ENCODE results near the gene QSOX1. TPM values are rescaled to one million over a fixed set of nuclear protein-coding genes. Genes with fewer than 3 reads are reported as not detected.

Gene QSOX1
- total RNA-seq, 1 experiment from 2014 or later, result 226 TPM

DNA sequence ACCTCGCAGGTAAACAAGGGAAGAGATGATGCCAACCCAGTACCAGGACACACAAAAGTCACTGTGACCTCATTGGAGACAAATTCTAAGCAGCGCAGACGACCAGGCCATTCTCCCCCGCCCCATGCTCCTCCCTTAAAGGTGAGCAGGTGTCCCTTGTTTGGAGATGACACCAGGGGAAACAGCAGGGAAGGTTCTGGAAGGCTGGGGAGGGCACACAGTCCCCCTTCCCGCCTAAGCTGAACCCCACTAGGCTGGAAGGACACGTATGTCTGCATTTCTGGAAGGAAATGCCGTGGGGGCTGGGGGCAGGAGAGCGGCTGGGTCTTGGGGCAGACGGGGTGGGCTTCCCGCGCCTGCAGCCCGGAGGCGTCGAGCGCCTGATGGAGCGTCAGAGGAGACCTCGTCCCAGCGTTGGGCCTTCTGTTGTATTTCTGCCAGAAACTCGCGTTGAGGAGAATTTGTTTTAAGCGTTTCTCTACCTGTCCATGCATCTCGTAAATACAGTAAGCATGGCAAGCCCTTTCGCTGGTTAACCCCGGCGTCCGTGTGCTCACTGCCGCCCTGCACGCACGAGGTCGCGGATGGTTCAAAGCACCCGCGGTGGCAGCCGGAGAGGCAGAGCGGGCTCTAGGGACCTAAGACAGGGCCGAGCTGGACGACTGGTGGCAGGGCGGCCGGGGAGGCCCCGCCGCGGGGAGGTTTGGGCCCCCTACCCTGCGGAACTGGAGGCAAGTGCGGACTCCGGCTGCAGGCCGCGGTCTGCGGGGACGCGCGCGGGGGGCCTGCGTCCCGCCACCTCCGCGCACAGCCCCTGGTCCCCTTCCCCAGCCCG lies 74.2 kb downstream of the QSOX1 start:
- H2AFZ ChIP-seq, result peak overlapping the region; percentile 91; the same call in 1 of the 2 replicates
- DNase-seq, result no peak
- no TSS peak for BruUV-seq (replicated peaks)
- no peak overlapping the region for H3K27ac ChIP-seq
- H3K9me3 ChIP-seq (ENCODE audit: insufficient read depth, low read depth), result no peaks in the 10 kb centered on the region
- H3K4me3 ChIP-seq, result peak overlapping the region; percentile 78
- no peaks in the 10 kb centered on the region for H3K79me2 ChIP-seq (ENCODE audit: low read depth)
- POLR2A ChIA-PET (ENCODE audit: unreplicated experiment), result no interaction called here
- H3K4me2 ChIP-seq, result peak overlapping the region; percentile 100
- H3K9me2 ChIP-seq (ENCODE audit: insufficient read depth), result no peaks in the 10 kb centered on the region
- H3F3A ChIP-seq (ENCODE audit: insufficient read depth, low read depth), result peaks cover 10% of the 10 kb centered on the region; the same call in 1 of the 2 replicates
- H3K4me1 ChIP-seq (replicated peaks; ENCODE audit: insufficient read depth), result 0 out of 2 replicates have a peak, but pooled peaks cover 4% of the 10 kb centered on the region
- no peaks in the 10 kb centered on the region for H4K20me1 ChIP-seq (ENCODE audit: insufficient read depth)
- TF ChIP-seq, protein P1, sequence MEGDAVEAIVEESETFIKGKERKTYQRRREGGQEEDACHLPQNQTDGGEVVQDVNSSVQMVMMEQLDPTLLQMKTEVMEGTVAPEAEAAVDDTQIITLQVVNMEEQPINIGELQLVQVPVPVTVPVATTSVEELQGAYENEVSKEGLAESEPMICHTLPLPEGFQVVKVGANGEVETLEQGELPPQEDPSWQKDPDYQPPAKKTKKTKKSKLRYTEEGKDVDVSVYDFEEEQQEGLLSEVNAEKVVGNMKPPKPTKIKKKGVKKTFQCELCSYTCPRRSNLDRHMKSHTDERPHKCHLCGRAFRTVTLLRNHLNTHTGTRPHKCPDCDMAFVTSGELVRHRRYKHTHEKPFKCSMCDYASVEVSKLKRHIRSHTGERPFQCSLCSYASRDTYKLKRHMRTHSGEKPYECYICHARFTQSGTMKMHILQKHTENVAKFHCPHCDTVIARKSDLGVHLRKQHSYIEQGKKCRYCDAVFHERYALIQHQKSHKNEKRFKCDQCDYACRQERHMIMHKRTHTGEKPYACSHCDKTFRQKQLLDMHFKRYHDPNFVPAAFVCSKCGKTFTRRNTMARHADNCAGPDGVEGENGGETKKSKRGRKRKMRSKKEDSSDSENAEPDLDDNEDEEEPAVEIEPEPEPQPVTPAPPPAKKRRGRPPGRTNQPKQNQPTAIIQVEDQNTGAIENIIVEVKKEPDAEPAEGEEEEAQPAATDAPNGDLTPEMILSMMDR (conservative IDR thresholded peaks at IDR 0.05), result no peak
- no peak for TF ChIP-seq EZH2 (IDR thresholded peaks at IDR 0.05; ENCODE audit: low read depth)
- CTCF ChIA-PET, result no interaction called here
- H3K36me3 ChIP-seq (ENCODE audit: low read depth), result no peaks in the 10 kb centered on the region
- H3K27me3 ChIP-seq (ENCODE audit: insufficient read depth, low read depth), result peaks cover 28% of the 10 kb centered on the region
- intact Hi-C loops (cut with micrococcal nuclease; ENCODE audit: unreplicated experiment), result no loop called here

DNA sequence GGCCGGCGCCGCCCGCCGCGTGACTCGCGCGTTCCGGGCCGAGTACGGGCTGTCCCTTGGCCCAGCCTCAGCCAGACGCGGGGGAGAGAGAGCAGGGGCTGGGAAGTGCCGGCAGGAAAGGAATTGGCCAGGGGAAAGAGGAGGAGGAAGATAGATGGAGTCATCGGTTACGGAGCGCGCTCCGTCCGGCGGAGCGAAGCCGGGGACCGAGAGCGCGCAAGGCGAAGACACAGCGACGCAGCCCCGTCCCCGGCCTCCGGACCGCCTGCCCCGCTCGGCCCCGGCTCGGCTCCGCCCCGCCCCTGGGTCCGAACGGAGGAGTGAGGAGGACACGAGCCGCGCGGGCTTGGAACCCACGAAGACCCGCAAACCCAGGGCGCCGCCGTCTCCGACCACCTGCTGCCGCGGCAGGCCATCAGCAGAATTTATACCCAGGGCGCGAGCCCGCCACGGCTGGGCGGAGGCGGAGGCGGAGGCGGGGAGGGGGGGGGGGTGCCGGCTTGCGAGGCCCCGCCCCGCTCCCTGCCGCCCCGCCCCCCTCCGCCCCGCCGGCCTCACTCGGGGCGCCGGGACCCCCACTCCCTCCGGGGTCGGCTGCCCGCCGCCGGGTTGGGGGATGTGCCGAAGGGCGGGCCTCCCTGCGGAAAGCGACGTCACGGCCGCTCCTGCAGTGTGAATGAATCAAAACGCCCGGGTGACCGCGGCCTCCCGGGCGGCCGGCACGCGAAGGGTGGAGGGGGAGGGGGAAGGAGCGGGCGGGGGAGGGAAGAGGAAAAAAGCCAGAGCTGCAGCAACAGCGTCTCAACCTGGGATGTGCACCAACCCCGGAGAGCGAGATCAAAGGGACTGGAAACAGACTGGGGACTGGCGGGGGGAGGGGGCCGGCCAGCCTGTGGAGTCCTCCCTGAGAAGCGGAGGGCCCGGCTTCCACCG lies 75.1 kb downstream of the QSOX1 start, which contains the start of gene LHX4:
TSS of gene LHX4 (plus strand) at position 782 of the 933 bp plus-strand sequence. CDS start 266 bp downstream, outside the sequence.
- no TSS peak for BruUV-seq (replicated peaks)
- ChIA-PET CTCF (no interaction called here), POLR2A (ENCODE audit: unreplicated experiment) (no interaction called here)
- intact Hi-C loops (cut with micrococcal nuclease; ENCODE audit: unreplicated experiment), result no loop called here
- no peaks in the 10 kb centered on the region for H3K79me2 ChIP-seq (ENCODE audit: low read depth)
- 0 out of 2 replicates have a peak, but pooled peaks cover 4% of the 10 kb centered on the region for H3K4me1 ChIP-seq (replicated peaks; ENCODE audit: insufficient read depth)
- peak within 1 kb of the TSS; percentile 100 for H3K4me2 ChIP-seq
- no peaks in the 10 kb centered on the region for H3K9me2 ChIP-seq (ENCODE audit: insufficient read depth)
- no peak within 1 kb of the TSS for H3K27ac ChIP-seq
- H3K9me3 ChIP-seq (ENCODE audit: insufficient read depth, low read depth), result no peaks in the 10 kb centered on the region
- H2AFZ ChIP-seq, result peak within 1 kb of the TSS; percentile 92
- H3K36me3 ChIP-seq (ENCODE audit: low read depth), result no peaks in the 10 kb centered on the region
- peaks cover 28% of the 10 kb centered on the region for H3K27me3 ChIP-seq (ENCODE audit: insufficient read depth, low read depth)
- peak within 1 kb of the TSS; percentile 78 for H3K4me3 ChIP-seq
- peak; percentile 40 to 48 for DNase-seq
- TF ChIP-seq EZH2 (IDR thresholded peaks at IDR 0.05; ENCODE audit: low read depth), result no peak
- TF ChIP-seq, protein P1 (conservative IDR thresholded peaks at IDR 0.05), result no peak
- H4K20me1 ChIP-seq (ENCODE audit: insufficient read depth), result no peaks in the 10 kb centered on the region
- peaks cover 10% of the 10 kb centered on the region; the same call in 1 of the 2 replicates for H3F3A ChIP-seq (ENCODE audit: insufficient read depth, low read depth)

DNA sequence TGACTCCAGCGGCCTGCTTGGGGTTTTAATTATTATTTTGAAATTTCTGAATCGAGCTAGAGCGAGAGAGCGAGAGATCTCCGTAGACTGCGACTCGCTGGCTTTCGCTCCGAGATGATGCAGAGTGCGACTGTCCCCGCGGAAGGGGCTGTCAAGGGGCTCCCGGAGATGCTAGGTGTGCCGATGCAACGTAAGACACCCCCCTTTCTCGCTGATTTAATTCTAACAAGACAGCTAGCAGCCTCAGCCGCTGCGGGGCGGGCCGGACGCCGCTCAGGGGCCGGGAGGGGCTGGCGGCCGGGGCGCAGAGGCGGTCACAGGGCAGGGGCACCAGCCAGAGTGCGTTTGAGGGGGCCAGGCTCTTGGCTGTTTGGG lies 75.7 kb downstream of the QSOX1 start:
- no TSS peak for BruUV-seq (replicated peaks)
- Histone ChIP-seq H3K4me3 (peak overlapping the region; percentile 78), H3K79me2 (ENCODE audit: low read depth) (no peaks in the 10 kb centered on the region), H3K4me1 (replicated peaks; ENCODE audit: insufficient read depth) (0 out of 2 replicates have a peak, but pooled peaks cover 4% of the 10 kb centered on the region), H3K27me3 (ENCODE audit: insufficient read depth, low read depth) (peaks cover 28% of the 10 kb centered on the region), H3K36me3 (ENCODE audit: low read depth) (no peaks in the 10 kb centered on the region), H4K20me1 (ENCODE audit: insufficient read depth) (no peaks in the 10 kb centered on the region), H3K9me2 (ENCODE audit: insufficient read depth) (no peaks in the 10 kb centered on the region), H2AFZ (peak overlapping the region; percentile 92), H3K9me3 (ENCODE audit: insufficient read depth, low read depth) (no peaks in the 10 kb centered on the region), H3K4me2 (peak overlapping the region; percentile 100), H3F3A (ENCODE audit: insufficient read depth, low read depth) (peaks cover 10% of the 10 kb centered on the region; the same call in 1 of the 2 replicates), H3K27ac (no peak overlapping the region)
- ChIA-PET POLR2A (ENCODE audit: unreplicated experiment) (no interaction called here), CTCF (no interaction called here)
- intact Hi-C loops (cut with micrococcal nuclease; ENCODE audit: unreplicated experiment), result no loop called here
- TF ChIP-seq, protein P1 (conservative IDR thresholded peaks at IDR 0.05), result no peak
- no peak for TF ChIP-seq EZH2 (IDR thresholded peaks at IDR 0.05; ENCODE audit: low read depth)
- DNase-seq, result peak in 1 of 2 experiments; percentile 28
